Activated CD4-positive, alpha-beta T cell treated with anti-CD3 and anti-CD28 coated beads, Interleukin-10, Interleukin-2, amounts not matched to agents 100 ng/mL and 50 ng/mL, durations not matched to agents 16 hours and 8 hours (primary cell): ENCODE results near the gene RPTOR.

Experiments
- DNase-seq: peaks from one replicate; pipeline ENCODE4 v3.0.0-alpha.2; 2020

Gene RPTOR

DNA sequence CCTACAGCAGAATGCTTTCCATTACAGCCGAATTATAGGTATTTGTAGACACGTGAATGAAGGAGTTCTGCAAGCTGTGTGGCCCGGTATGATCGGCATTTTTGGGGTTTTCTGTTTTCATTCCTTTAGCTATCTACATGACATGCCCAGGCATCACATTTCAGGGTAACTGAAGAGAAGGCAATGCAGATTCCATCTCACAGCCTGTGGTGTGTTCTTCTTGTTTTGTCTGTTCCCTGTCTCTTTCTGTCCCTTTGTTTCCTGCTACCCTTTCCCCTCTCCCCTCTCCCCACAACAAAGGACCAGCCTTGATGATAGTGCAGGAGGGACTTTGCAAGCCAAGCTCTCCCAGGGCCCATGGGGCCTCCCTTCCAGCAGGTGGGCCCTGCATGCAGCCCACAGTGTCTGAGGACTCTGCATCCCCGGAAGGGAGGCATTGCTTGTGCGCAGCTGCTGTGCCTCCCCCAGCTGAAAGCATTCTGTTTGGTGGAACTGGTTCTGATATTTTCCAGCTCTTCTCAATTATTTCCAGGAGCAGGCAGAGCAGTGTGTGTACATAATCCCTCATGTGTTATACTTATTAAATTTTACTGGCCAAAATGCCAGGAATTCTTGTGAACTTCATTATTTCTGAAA is 207.4 kb downstream of the RPTOR start:
- DNase-seq = no peak

DNA sequence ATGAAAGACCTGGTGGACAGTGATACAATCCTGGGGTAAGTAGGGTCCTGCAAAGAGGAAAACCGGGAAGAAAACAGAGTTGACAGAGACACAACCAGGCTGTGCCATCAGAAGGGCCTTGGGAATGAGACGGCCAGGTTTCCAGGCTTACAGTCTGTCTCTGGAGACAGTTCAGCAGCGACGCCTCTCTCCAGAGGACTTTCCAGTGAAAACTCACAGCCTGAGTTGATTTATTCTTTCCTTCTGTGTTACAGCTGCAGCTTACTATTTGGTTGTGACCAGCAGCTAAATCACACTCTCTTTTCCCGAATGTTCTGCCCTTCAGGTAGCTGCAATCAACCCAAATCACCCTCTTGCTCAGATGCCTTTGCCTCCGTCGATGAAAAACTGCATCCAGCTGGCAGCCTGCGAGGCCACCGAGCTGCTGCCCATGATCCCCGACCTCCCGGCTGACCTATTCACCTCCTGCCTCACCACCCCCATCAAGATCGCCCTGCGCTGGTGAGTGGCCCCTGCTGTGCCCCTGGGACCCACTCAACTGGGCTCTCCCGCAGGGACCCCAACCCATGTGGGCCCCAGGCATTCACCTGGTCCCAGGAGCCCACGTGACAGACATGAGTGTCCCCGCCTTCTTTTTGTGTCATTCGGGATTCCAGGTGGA is 209.2 kb downstream of the RPTOR start:
- no peak for DNase-seq

DNA sequence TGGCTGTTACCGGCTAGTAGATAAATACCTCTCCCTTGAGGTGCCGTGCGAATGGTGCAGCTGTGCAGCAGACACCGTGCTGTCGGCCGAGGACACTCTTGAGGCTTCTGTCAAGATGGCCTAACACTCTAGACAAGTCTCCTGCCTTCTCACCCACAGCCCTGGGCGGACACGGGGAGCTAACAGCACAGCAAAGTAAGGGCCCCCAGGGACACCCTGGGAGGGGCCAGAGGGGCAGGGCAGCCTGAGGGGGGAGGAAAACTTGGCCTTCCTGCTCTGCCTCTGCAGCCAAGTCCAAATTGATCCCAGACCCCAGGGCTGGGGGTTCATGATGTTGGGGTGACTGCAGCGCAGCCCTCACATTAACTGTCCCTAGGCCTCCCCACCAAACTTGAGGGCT is 210.2 kb downstream of the RPTOR start:
- no peak for DNase-seq

DNA sequence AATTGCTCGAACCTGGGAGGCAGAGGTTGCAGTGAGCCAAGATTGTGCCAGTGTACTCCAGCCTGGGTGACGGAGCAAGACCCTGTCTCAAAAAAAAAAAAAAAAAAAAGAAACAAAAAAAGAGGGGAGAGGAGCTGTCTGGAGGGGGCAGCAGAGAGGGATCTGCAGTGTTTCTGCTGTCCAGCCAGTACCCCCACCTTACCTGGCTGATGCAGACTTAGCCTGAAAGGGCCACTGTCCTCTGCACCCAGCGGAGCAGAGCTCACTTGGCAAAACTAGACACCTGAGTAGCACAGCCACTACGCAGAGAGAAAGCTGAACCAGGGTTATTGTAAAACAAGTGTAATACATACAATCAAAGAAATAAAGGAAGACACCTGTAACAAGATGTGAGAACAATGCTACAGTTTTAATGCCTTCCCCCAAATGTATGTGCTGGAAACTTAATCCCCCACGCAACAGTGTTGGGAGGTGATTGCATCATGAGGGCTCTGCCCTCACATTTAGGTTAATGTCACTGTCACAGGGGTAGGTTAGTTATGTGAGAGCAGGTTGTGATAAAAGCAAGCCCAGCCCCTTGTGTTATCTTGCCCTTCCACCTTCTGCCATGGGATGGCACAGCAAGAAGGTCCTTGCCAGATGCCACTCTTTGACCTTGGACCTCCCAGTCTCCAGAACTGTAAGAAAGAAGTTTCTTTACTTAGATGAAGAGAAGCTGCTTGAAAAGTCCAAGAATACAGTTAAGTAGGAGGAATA is 211.2 kb downstream of the RPTOR start:
- no peak for DNase-seq

DNA sequence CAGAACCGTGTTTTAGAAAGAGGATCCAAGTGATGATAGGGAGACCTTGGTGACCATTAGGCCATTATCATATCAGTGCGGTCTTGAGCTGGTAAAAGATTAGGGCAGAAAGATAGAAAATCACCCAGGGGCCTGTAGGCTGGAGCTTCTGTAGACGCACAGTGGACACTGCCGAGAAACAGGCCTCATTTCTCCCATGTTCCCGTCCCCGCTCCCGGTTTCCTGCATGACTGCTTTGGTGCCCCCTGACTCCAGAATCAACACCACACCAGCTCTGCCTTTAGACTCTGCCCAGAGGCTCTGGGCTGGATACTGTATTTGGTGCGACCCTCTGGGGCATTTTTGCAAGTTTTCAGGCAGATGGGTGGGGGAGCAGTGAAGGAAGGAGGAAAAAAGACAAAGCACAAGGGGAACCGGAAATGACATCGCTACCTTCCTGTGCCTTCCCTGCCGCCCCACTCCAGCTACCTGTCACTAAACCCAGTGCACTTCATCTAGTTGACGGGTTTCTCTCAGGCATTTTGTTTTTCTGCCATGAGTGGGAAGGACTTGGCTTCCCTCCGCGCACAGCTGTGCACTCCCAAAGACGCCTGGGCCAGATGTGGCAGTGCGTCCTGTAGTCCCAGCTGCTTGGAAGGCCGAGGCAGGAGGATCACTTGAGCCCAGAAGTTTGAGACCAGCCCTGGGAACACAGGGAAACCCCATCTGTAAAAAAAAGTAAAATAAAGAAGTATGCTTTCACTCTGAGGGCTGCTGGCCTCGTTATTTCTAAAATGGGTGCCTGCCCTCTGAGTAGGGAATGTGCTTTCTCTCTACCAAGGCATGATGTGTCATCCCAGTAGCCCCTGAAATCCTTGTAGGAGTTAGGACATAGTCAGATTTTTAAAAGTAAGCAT is 214.1 kb downstream of the RPTOR start:
- peak; percentile 36 for DNase-seq

DNA sequence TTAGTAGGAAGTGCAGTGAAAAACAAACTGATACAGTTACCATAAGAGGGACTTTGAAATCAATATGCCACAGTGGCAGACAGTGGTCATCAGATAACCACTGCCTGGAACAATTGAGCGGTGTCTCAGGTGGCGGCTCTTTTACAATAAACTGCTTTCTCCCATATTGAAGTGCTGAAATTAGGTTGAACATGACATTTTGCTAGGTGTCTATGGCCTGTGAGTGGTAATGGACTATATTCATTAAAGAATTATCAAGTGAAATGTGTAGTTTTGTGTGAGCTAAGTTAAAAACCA is 214.7 kb downstream of the RPTOR start:
- DNase-seq = peak; percentile 53

DNA sequence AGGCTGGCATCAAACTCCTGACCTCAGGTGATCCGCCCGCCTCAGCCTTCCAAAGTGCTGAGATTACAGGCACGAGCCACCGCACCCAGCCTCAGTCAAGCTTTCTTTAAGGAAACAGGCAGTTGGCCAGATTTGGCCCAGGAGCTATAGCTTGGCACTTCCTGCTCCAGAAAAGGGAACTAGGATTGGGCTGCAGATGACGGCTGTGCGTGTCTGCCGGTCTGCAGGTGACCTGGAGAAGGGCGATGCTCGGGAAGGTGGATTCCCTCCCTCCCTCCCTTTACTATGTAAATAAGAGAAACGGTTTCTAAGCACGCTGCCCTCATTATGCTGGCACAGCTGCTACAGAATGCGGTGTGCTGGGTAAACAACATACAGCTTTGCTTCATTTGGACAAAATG is 215.9 kb downstream of the RPTOR start:
- no peak for DNase-seq

DNA sequence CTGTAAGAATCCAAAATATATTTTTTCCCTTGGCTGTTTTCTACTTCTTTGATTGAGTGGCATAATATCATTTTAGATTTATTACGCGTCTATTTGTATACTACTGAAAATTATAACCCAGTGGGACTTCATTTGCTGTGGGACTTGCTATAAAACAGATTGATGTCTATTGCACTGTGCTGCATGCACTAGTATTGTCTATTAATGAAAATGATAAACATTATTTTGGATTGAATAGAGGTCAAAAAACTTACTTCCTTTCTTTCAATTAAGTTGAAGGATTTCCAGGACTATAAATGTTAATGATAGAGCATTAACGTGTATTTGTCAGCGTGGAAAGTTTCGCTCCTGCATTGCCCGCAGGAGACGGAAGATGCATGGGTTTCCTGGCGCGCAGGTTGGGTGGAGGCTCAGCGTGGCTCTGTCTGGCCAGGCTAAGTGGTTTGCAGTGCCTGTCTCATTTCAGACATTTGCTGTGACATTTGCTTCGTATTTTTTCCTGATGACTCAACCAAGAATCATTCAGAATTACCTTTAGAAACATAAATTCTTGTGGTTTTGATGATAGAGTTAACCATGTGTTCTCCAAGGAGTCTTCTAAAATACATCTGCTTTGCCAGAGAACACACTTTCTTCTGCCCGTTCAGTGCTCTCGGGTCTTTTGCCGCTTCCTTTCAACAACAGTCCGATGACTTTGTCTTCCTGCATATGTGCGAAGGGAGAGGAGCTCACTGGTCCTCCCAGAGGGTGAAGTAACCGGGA is 216.7 kb downstream of the RPTOR start:
- peak; percentile 92 for DNase-seq

DNA sequence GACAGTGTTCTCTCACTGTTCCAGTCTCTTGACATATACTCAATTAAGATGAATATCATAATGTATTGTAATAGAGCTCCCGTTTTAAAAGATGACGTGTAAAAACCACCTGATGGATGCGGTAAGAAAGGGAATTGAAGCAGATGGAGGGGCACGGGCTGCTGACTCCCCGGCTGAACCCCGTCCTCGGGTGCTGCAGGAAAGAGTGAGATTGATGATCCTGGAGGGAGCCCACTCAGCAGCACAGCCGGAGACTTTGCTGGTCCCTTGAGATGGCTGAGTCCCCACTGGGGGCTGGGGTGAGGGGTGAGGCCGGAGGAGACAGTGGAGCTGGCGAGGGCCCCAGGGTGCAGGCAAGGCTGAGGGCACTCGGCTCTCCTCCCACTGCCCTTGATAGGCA is 217.4 kb downstream of the RPTOR start:
- no peak for DNase-seq

DNA sequence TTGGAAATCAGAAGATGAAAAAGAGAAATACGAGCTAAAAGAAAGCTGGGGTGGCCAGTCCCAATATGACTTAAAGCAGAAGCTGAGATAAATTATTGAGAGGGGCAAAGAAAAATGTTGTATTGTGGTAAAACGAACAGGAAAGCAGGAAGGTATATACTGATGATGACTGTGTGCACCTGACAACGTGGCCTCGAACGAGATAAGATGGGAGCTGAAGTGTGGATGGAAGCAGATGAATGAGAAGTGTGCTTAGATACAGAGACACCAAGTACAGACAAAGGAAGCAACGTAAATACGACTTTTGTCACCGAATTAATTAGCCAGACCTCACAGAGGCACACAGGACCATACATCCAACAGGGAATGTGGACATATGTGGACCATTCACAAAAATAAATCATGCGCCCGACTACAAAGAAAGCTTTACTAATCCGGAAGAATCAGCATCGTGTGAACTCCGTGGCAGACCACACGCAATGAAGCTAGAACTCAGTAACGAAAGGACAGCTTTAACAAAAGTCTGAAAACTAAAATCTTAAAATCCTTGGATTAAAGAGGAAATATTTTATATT is 218.7 kb downstream of the RPTOR start:
- DNase-seq = no peak

DNA sequence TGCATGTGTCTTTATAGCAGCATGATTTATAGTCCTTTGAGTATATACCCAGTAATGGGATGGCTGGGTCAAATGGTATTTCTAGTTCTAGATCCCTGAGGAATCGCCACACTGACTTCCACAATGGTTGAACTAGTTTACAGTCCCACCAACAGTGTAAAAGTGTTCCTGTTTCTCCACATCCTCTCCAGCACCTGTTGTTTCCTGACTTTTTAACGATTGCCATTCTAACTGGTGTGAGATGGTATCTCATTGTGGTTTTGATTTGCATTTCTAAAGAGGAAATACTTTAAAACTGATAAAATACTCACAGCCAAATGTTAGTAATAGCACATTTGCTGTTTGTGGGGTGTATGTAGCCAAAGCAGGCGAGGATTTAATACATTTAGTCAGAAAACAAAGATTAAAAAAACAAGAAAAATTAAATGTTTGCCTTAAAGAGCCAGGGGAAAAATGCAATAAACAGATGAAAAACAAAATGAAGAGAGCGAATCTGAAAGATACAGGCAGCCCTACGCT is 220.0 kb downstream of the RPTOR start:
- peak; percentile 28 for DNase-seq

DNA sequence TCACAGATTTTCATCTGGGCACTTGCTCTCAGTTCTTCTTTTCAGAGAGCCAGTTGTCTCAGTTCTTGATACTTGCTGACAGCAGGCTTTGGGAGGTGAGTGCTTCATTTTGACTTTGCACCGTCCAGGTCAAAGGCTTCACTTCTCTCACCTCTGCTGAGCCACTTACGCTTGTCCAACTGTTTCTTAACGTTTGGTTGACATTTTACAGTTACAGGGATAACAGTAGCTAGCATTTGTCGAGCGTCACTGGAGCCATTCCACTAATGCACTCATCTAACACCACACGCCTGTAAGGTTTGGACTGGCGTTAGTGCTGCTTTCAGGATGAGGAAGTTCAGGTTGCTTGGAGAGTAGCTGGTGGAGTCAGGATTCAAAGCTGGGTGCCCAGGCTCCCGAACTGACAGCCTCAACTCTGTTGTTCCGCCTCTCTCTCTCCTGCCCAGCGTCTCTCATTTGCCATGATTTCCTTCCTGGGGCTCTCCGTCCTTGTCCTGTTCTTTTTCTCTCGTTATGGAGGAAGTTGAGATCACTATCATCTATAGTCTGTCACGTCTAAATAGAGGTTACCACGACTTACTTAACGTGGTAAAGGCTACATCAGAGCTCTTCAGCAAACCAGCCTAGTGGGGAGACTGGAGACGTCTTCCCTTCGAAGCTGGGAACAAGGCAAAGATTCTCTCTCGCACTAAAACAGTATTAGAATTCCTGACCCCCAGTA is 220.8 kb downstream of the RPTOR start:
- DNase-seq = peak; percentile 42

DNA sequence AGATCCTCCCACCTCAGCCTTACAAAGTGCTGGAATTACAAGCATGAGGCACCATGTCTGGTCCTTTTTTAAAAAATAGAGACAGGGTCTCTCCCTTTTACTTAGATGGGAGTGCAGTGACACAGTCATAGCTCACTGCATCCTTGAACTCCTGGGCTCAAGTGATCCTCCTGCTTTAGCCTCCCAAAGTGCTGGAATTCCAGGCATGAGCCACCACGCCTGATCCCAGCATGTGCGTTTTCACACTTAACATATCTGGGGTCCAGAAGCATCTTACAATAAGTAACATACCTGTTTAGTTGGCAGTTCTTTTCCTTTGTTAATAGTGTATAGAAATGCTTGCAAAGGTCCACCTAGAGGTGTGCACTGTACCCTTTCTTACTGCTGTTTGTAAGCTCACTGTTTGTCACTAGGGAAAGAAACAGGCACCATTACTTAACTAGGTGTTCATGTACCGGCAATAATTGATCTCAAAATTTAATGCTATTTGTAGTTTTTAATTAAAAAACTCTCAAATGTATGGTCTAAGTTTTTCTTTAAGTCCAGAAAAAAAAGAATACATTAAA is 221.7 kb downstream of the RPTOR start:
- DNase-seq = no peak

DNA sequence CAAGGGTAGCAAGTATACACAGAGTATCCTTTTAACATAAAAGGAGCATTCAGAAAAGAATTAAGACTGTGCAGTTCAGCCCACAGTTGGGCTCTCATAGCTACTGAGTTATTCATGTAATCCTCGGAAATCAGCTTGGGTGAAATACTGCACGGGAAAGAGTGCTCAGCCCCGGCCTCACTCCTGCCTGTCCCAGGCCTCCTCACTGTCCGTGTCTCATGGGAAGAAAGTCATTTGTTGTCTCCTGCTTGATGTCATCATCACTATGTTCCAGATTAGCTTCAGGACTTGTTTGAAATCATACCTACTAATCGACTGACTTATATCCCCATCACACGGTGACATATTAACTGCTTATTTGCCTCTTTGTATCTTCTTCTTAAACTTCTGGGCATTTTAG is 223.8 kb downstream of the RPTOR start:
- DNase-seq = no peak

DNA sequence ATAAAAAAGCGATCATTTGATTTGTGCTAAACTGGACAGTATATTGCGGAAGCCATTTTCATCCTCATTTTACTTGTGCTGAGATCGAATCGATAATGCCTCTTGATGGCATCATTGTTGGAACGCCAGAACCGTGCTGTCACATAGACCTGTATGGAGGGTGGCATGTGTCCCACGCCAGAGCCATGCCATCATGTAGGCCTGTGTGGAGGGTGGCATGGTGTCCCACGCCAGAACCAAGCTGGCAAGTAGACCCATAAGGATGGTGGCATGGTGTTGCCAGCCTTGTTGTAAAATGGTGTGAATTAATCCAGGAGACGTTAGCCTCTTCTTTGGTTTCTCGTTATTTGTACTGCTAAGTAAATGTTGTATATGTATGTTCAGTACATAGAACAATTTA is 224.3 kb downstream of the RPTOR start:
- no peak for DNase-seq

DNA sequence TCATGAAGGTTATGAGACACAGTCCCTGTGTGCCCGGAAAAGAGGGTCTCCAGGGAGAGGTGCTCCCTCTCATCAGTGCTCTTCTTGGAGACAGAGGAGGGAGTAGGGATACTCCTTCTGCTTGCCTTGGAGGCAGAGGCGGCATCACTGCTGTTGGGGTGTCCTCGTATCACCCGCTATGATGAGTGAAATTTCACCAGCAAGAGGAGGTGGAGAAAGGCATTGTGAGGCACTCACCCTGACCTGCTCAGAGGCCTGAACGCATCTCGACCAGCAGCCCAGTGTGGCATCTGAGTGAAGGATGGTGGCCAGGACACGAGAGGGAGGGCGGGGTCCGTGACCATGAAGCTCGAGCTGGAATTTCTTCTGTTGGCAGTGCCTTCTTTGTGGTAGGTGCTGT is 224.9 kb downstream of the RPTOR start:
- no peak for DNase-seq

DNA sequence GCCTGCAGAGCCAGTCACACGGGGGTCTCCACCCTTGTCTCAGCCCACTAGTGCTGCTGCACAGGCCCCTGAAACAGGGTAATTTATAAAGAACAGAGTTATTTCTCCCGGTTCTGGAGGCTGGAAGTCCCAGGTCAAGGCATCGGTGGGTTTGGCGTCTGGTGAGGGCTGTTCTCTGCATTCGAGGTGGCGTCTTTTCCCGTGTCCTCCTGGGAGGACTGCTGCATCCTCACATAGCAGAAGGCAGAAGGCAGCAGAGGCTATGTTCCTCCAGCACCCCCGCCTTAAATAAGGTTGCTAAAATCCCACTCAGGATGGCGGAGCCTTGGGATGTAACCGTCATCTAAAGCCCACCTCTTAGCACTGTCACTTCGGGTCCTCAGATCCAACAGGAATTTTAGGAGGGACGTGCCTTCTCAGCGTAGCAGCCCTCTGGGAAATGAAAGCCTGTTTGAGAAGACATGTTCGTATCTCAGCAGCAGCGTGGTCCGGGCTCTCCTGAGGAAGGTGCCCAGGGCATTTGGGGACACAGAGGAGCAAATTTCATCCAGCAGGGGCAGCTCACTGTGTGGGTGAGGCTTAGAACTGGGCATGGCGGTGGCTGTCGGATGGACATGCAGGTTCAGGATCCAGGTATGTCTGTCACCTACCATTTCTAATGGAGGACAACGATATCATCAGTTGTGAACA is 225.4 kb downstream of the RPTOR start:
- no peak for DNase-seq

DNA sequence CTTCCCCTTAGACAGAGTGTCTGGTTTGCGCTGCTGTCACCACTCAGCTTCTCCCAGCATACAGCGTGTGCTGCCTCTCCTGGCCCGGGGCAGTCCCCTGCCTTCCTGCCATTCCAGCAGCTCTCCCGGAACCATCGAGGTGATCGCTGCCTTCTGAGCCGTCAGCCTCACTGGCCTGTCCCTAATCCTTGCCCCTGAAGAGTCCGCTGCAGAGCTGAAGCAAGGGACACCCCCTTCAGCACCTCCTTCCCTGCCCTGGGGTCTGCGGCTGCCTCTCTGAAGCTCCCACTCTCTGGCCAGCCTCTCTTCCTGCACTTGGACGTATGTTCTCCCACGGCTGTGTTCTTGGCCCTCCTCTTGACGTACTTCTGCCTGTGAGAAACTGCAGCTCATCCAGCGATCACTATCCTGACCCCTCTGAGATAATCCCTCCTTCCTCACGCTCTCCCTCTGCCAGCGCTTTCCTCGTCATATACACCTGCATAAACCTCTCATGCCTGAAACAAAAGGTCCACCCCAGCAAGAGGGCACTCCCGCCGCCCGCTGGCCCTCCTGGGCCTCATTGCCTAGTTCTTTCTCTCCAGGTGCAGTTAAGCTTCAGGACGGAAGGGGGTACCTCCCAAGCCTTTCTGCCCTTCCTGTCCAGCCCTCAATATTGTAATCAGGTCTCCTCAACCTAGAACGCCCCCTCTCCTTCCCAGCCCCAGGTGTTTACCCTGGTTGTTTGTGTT is 226.4 kb downstream of the RPTOR start:
- no peak for DNase-seq

DNA sequence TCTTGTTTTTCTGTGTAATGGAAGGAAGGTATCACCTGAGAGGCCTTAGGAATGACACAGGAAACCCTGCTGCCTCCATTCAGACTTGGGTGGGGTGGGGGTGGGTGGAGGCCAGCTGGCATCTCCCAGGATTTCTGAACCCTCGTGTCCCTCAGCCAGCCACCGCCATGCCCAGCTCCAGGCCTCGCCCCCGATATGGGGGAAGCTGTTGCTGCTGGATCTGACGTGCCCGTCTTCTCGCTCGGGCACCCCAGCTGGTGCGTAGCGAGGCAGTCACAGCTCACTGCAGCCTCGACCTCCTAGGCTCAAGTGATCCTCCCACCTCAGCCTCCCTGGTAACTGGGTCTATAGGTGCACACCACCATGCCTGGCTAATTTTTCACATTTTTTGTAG is 227.0 kb downstream of the RPTOR start:
- DNase-seq = no peak

DNA sequence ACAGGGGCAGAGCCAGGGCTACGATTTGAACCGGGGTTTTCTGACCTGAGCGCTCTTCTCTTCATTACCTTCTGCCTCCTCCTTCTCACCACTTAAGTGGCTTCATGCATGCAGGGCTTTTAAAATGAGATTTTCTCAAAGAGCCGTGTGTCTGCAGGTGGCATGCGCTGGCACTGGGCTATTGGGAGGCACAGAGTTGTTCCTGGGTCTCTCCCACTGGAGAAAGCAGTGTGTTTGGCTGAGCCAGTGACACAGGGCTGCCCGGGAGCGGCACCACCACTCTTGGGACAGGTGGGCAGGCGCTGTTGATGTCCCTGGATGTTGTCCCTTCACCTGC is 228.2 kb downstream of the RPTOR start:
- DNase-seq = no peak
